ENCODE measurements around the gene AOPEP.

AOPEP gene

DNA sequence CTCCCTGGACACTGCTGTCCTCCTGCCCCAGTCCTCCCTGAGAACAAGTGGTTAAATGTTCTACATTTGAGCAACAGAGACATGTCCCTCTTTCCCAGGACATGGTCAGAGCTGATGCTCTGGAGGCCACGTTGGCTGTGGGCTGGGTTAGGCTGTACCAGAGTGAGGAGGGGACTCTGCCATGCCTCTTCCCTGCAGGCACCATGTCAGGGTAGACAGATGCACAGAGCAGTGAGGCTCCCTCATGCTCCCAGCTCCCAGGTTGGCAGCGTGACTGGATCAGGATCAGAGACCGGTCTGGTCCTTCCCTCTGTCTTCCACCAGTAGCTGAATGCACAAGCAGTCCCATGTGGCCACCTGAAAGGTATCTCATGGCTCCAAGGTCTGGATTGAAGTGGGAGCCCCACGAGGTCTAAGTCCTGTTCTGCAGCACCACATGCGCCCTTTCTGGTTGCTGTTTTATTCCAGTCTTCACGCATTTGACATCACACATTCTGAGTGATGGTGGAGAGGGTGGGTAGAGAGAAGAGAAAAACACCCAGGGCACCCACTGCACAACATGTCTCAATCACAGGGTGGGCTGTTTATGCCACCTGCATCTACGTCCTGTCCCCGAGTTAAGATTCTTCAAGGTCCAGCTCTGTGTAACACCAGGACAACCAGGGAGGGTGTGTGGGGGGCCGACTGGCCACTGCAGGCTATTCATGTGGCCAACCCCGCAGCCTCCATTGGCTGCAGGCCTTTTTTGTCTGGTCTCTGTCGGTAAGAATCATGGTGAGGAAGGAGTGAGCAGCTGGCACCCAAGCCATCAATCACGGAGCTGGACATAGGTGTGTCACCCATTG lies 386.2 kb downstream of the AOPEP start:
- H3K36me3 ChIP-seq (ENCODE audit: control insufficient read depth in 5 of 5, insufficient read depth in 5 of 5, low read length in 5 of 5) = peaks cover 0 to 38% (median 30%) of the 10 kb centered on the region in 5 donors
- H3K9me3 ChIP-seq (ENCODE audit: control insufficient read depth in 5 of 5, low read length in 5 of 5) = no peaks in the 10 kb centered on the region
- H3K4me1 ChIP-seq (ENCODE audit: control insufficient read depth in 5 of 5, insufficient read depth in 5 of 5, low read length in 5 of 5) = peaks cover 0 to 8% (median 4%) of the 10 kb centered on the region in 5 donors
- H3K9ac ChIP-seq (ENCODE audit: low read length in 5 of 5) = no peak overlapping the region
- H3K4me3 ChIP-seq (ENCODE audit: low read depth in 1 of 5, low read length in 5 of 5) = no peak overlapping the region
- H3K27me3 ChIP-seq (ENCODE audit: control insufficient read depth in 5 of 5, insufficient read depth in 4 of 5, low read length in 5 of 5) = no peaks in the 10 kb centered on the region
- no peak overlapping the region for H3K27ac ChIP-seq (ENCODE audit: low read depth, low read length)

DNA sequence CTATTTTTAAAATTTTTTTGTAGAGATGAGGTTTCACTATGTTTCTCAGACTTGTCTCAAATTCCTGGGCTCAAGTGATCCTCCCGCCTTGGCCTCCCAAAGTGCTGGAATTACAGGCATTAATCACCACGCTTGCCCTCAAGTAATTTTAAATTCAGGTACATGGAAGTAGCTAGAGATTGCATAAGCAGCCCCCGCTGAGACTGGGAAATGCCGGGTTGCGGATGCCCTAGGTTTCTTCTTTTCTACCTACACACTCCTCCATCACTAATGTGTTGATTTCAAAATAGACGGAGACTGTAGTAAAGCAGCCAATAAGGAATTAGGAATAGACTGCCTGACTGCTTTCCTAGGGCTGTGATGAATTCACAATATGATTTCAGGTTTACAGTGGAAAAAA lies 388.6 kb downstream of the AOPEP start:
- Histone ChIP-seq H3K36me3 (ENCODE audit: control insufficient read depth in 5 of 5, insufficient read depth in 5 of 5, low read length in 5 of 5) (peaks cover 0 to 28% (median 26%) of the 10 kb centered on the region in 5 donors), H3K4me1 (ENCODE audit: control insufficient read depth in 5 of 5, insufficient read depth in 5 of 5, low read length in 5 of 5) (no peaks in the 10 kb centered on the region), H3K9me3 (ENCODE audit: control insufficient read depth in 5 of 5, low read length in 5 of 5) (no peaks in the 10 kb centered on the region), H3K27me3 (ENCODE audit: control insufficient read depth in 5 of 5, insufficient read depth in 4 of 5, low read length in 5 of 5) (no peaks in the 10 kb centered on the region), H3K27ac (ENCODE audit: low read depth, low read length) (no peak overlapping the region), H3K4me3 (ENCODE audit: low read depth in 1 of 5, low read length in 5 of 5) (no peak overlapping the region), H3K9ac (ENCODE audit: low read length in 5 of 5) (no peak overlapping the region)

DNA sequence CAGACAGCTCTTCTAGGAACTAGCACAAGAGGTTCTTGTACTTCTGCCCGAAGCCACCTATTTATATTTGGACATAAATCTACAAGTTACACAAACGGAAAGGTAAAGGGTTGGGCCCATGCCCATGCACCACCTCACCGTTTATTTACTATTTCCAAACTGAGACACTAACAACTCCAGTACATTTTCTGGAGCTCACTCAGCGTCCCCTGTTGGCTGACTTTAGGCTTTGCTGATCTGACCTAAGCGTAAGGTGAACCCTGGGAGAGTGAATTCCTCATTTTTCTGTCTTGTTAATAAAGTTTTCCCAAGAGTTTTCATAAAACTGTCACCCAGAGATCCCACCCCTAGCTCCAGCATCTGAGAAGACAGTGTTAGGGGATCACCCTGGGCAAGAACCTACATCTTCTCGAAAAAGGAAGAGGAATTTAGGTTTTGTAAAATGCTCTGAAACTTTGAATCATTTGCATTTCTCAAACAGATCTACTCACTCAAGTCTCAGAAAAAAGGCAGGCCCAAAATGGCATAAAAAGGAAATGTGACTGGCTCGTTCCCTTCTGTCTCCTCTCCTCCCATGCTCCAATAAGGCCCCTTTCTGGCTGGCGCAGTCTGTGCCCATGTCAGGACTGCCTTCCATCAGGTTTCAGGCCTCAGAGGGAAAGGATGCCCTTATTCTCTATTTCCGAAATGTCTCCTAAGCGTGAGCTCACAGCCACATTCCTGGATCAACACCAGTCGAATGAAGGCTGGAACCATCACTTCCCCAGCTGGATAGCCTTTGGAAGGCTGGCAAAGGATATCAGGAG lies 389.7 kb downstream of the AOPEP start:
- no peak overlapping the region for H3K9ac ChIP-seq (ENCODE audit: low read length in 5 of 5)
- H3K27ac ChIP-seq (ENCODE audit: low read depth, low read length) = no peak overlapping the region
- no peaks in the 10 kb centered on the region for H3K4me1 ChIP-seq (ENCODE audit: control insufficient read depth in 5 of 5, insufficient read depth in 5 of 5, low read length in 5 of 5)
- no peaks in the 10 kb centered on the region for H3K9me3 ChIP-seq (ENCODE audit: control insufficient read depth in 5 of 5, low read length in 5 of 5)
- H3K36me3 ChIP-seq (ENCODE audit: control insufficient read depth in 5 of 5, insufficient read depth in 5 of 5, low read length in 5 of 5) = peaks cover 0 to 22% (median 20%) of the 10 kb centered on the region in 5 donors
- no peak overlapping the region for H3K4me3 ChIP-seq (ENCODE audit: low read depth in 1 of 5, low read length in 5 of 5)
- no peaks in the 10 kb centered on the region for H3K27me3 ChIP-seq (ENCODE audit: control insufficient read depth in 5 of 5, insufficient read depth in 4 of 5, low read length in 5 of 5)

DNA sequence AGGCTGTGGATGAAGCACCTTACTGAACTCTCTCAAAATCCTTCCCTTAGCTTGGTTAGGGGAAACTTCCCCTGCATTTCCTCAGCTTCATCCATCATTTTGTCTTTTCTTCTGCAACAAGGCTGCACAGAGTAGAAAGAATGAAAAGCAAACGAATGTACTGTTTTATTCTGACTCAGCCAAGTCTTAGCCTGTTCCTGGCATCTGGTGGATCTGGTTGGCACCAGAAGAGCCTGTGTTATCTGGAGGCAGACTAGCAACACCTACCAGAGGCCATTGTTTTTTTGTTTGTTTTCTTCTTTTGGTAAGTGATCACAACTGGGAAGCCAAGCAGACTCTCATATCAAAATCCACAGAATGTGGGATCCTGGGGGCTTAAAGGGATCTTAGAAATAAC lies 390.3 kb downstream of the AOPEP start:
- H3K9ac ChIP-seq (ENCODE audit: low read length in 5 of 5) = no peak overlapping the region

DNA sequence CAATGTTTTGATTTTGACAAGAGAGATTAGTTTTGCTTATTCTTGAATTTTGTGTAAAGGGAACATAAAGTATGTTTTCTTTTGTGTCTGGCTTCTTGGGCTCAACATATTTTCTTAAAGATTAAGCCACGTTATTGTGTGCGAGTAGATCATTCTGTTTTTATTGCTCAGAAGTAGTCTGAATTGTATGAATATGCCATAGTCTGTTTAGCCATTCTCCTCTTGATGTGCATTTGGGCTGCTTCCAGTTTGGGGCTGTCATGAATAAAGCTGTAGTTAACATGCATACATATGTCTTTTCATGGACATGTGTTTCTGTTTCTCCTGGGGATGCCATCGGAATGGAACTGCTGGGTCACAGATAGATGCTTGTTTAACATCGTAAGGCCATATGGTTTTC lies 392.1 kb downstream of the AOPEP start:
- peaks cover 0 to 5% (median 3%) of the 10 kb centered on the region in 5 donors for H3K36me3 ChIP-seq (ENCODE audit: control insufficient read depth in 5 of 5, insufficient read depth in 5 of 5, low read length in 5 of 5)
- no peaks in the 10 kb centered on the region for H3K27me3 ChIP-seq (ENCODE audit: control insufficient read depth in 5 of 5, insufficient read depth in 4 of 5, low read length in 5 of 5)
- H3K9ac ChIP-seq (ENCODE audit: low read length in 5 of 5) = no peak overlapping the region
- no peak overlapping the region for H3K4me3 ChIP-seq (ENCODE audit: low read depth in 1 of 5, low read length in 5 of 5)
- H3K27ac ChIP-seq (ENCODE audit: low read depth, low read length) = no peak overlapping the region
- H3K4me1 ChIP-seq (ENCODE audit: control insufficient read depth in 5 of 5, insufficient read depth in 5 of 5, low read length in 5 of 5) = no peaks in the 10 kb centered on the region
- H3K9me3 ChIP-seq (ENCODE audit: control insufficient read depth in 5 of 5, low read length in 5 of 5) = no peaks in the 10 kb centered on the region

More for the DNA sequence above, 390.3 kb downstream of the AOPEP start:
- Histone ChIP-seq H3K27ac (ENCODE audit: low read depth, low read length) (no peak overlapping the region), H3K4me3 (ENCODE audit: low read depth in 1 of 5, low read length in 5 of 5) (no peak overlapping the region), H3K9me3 (ENCODE audit: control insufficient read depth in 5 of 5, low read length in 5 of 5) (no peaks in the 10 kb centered on the region), H3K27me3 (ENCODE audit: control insufficient read depth in 5 of 5, insufficient read depth in 4 of 5, low read length in 5 of 5) (no peaks in the 10 kb centered on the region), H3K36me3 (ENCODE audit: control insufficient read depth in 5 of 5, insufficient read depth in 5 of 5, low read length in 5 of 5) (peaks cover 0 to 17% (median 14%) of the 10 kb centered on the region in 5 donors), H3K4me1 (ENCODE audit: control insufficient read depth in 5 of 5, insufficient read depth in 5 of 5, low read length in 5 of 5) (no peaks in the 10 kb centered on the region)

DNA sequence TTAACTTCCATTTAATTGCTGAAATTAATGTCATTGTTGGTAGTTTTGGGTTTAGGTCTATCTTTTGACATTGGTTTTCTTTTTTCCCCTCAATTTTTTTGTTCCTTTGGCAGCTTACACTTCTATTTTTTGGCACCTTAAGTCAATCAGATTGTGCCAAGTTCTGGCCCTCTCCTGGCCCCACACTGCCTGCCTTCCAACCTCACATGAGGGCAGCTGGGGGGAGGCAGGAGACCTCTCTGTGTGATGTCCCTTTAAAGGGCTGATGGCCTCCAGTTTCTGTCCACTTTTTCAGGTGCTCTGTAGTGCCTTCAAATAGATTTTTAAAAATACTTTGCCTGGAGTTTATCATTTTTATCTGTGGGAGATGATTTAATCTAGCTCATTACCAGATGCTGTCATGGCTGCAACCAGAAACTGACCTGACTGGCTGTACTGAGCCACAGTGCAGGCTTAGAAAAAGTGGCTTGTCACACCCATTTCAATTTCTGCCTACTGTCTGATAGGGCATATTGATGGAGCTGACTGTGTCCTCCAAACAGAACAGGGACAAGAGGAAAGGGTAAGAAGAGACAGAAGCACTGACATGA lies 394.4 kb downstream of the AOPEP start:
- Histone ChIP-seq H3K9me3 (ENCODE audit: control insufficient read depth in 5 of 5, low read length in 5 of 5) (no peaks in the 10 kb centered on the region), H3K4me3 (ENCODE audit: low read depth in 1 of 5, low read length in 5 of 5) (no peak overlapping the region), H3K27ac (ENCODE audit: low read depth, low read length) (no peak overlapping the region), H3K4me1 (ENCODE audit: control insufficient read depth in 5 of 5, insufficient read depth in 5 of 5, low read length in 5 of 5) (no peaks in the 10 kb centered on the region), H3K9ac (ENCODE audit: low read length in 5 of 5) (no peak overlapping the region), H3K27me3 (ENCODE audit: control insufficient read depth in 5 of 5, insufficient read depth in 4 of 5, low read length in 5 of 5) (no peaks in the 10 kb centered on the region), H3K36me3 (ENCODE audit: control insufficient read depth in 5 of 5, insufficient read depth in 5 of 5, low read length in 5 of 5) (peaks cover 0 to 6% (median 3%) of the 10 kb centered on the region in 5 donors)

DNA sequence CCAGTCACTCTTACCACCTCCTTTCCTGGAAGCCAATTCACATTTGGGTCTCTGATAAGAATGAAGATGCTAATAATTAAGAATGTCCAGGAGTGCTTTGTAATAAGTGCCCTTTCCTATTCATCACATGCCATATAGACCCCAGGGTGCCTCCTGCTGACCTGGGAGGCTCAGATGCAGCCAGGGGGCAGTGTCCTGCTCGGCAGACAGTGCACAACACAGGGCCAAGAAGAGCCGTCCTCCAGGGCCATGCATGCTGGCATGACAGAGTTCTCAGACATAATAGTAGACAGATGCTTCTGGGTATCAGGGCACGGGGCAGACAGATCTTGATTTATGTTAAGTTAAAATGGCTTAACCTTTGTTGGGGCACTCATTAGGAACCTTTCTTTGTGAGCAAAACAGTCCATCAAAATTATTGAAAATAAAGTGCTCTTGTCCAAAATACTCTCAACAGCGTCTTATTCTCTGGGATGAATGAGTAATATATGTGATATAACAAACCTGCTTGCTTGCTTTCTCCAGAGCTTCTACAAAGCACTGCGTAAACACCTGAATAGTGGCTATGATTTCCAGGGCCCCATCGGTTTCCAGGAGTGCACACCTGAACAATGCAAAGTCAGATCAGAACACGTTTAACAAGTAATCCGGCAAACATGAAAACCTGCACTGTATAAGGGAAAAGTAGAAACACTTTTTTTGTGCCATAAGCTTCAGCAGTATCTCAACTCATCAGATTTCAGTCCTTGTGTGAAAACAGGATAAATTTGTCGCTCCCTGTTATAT lies 398.3 kb downstream of the AOPEP start:
- H3K9ac ChIP-seq (ENCODE audit: low read length in 5 of 5) = no peak overlapping the region
- H3K9me3 ChIP-seq (ENCODE audit: control insufficient read depth in 5 of 5, low read length in 5 of 5) = no peaks in the 10 kb centered on the region
- peaks cover 0 to 7% (median 3%) of the 10 kb centered on the region in 5 donors for H3K36me3 ChIP-seq (ENCODE audit: control insufficient read depth in 5 of 5, insufficient read depth in 5 of 5, low read length in 5 of 5)
- H3K27ac ChIP-seq (ENCODE audit: low read depth, low read length) = no peak overlapping the region
- peaks cover 0 to 6% (median 5%) of the 10 kb centered on the region in 5 donors for H3K4me1 ChIP-seq (ENCODE audit: control insufficient read depth in 5 of 5, insufficient read depth in 5 of 5, low read length in 5 of 5)
- no peak overlapping the region for H3K4me3 ChIP-seq (ENCODE audit: low read depth in 1 of 5, low read length in 5 of 5)
- no peaks in the 10 kb centered on the region for H3K27me3 ChIP-seq (ENCODE audit: control insufficient read depth in 5 of 5, insufficient read depth in 4 of 5, low read length in 5 of 5)

DNA sequence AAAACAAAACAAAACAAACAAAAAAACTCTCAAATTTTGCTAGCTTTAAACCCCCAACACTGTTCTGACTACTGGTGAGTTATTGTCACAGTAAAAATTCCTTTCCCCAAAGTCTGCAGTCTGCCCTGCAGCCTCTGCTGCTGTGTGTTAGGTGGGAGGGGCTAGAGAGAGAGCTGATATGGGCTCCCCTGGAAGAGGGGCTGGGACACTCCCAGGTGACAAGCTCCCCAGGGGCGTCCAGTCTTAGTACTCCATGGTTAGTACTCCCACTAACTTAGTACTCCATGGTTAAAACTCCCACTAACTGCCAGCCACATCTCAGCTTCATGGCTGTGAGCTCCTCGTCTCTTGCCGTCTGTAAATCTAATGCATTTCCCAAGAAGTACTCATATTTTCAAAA lies 399.2 kb downstream of the AOPEP start:
- peaks cover 0 to 7% (median 3%) of the 10 kb centered on the region in 5 donors for H3K36me3 ChIP-seq (ENCODE audit: control insufficient read depth in 5 of 5, insufficient read depth in 5 of 5, low read length in 5 of 5)
- H3K27ac ChIP-seq (ENCODE audit: low read depth, low read length) = no peak overlapping the region
- no peak overlapping the region for H3K9ac ChIP-seq (ENCODE audit: low read length in 5 of 5)
- H3K4me1 ChIP-seq (ENCODE audit: control insufficient read depth in 5 of 5, insufficient read depth in 5 of 5, low read length in 5 of 5) = peaks cover 0 to 6% (median 5%) of the 10 kb centered on the region in 5 donors
- no peaks in the 10 kb centered on the region for H3K27me3 ChIP-seq (ENCODE audit: control insufficient read depth in 5 of 5, insufficient read depth in 4 of 5, low read length in 5 of 5)
- no peaks in the 10 kb centered on the region for H3K9me3 ChIP-seq (ENCODE audit: control insufficient read depth in 5 of 5, low read length in 5 of 5)
- no peak overlapping the region for H3K4me3 ChIP-seq (ENCODE audit: low read depth in 1 of 5, low read length in 5 of 5)

DNA sequence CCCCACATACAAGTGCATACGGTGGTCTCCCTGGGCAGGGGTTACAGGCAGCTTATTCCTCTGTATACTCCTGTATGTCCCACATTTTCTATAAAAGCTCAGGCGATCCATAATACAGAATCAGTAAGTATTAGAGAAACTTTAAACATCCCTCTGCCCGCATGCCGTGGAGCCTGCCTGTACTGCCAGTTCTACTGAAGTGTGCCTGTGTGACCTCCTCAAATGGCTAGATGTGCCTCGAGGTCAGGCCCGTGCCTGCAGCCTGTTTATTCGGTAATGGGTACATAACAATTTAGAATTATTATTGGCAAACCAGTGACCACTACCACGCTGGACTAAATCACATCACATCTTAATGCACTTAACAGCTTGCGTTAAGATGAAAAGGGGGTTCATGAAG lies 400.2 kb downstream of the AOPEP start:
- Histone ChIP-seq H3K27me3 (ENCODE audit: control insufficient read depth in 5 of 5, insufficient read depth in 4 of 5, low read length in 5 of 5) (no peaks in the 10 kb centered on the region), H3K4me1 (ENCODE audit: control insufficient read depth in 5 of 5, insufficient read depth in 5 of 5, low read length in 5 of 5) (peaks cover 0 to 9% (median 5%) of the 10 kb centered on the region in 5 donors), H3K4me3 (ENCODE audit: low read depth in 1 of 5, low read length in 5 of 5) (no peak overlapping the region), H3K27ac (ENCODE audit: low read depth, low read length) (no peak overlapping the region), H3K36me3 (ENCODE audit: control insufficient read depth in 5 of 5, insufficient read depth in 5 of 5, low read length in 5 of 5) (peaks cover 0 to 7% (median 3%) of the 10 kb centered on the region in 5 donors), H3K9ac (ENCODE audit: low read length in 5 of 5) (no peak overlapping the region), H3K9me3 (ENCODE audit: control insufficient read depth in 5 of 5, low read length in 5 of 5) (no peaks in the 10 kb centered on the region)

All from subcutaneous abdominal adipose tissue (tissue), 5 donors.